Renal cortical epithelial cell (primary cell): ENCODE measurements around the gene ATP2B1. TPM values are rescaled to one million over a fixed set of nuclear protein-coding genes. Genes with fewer than 3 reads are reported as not detected.
"Not testable (repeated sequence)": the region's sequence is repeated elsewhere in the genome, so short reads cannot be mapped to it uniquely, and the experiment has no call there.

Experiments used
- DNase-seq: peaks from one replicate; pipeline ENCODE4 v3.0.0-alpha.2; 2011; ENCODE audit warnings: low read depth
- total RNA-seq: library from RNA; depleted of rRNA; stranded (reverse); fragments of >200 nt; gene quantifications from 2 replicates; pipeline ENCODE4 v1.2.3, GENCODE V29; 2014

The ATP2B1 gene
- total RNA-seq, 1 donor from 2014 or later, result 117 TPM

DNA sequence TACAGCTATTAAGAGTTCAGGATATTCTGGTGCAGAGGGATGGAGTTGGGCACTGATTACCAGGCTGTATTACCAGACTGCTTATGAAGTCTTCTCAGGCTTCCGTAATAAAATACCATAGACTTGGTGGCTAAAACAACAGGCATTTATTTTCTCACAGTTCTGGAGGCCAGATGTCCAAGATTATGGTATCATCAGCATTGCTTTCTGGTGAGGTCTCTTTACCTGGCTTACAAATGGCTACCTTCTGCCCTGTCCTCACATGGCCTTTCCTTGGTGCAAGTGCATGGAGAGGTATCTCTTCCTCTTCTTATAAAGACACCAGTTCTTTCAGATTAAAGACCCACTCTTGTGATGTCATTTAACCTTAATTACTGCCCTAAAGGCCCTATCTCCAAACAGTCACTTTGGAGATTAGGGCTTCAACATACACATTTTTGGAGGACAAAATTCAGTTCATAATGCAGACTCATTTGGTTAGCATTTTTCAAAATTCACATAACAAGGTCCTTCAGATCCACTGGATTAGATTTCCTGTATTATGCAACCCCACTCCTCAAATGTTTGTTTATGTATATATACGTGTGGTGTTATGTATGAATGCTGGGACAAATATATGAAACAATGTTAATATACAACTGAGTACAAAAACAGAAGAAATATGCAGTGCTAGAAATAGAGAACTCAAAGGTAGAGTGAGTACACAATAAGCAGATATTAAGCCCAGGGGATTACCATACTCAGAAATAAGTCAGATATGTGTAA is 9.3 kb upstream of the ATP2B1 start:
- DNase-seq, result no peak

DNA sequence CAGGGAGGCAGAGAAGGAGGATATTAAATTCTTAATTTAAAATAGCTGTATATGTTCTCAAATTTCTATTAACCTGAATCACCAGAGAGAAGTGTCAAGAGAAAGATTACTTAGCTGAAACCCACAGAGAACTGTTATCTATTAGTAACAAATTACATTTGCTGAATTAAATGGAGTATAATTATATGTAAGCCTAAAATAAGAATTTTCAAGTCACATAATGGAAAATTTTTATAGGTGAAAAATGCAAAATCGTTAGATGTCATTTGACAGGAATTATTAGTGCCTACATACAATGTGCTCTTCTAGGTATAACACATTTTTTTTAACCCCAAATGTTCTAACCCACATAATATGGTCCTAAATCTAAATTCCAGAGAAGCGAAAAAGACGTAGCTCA is 4.1 kb upstream of the ATP2B1 start:
- DNase-seq, result no peak

DNA sequence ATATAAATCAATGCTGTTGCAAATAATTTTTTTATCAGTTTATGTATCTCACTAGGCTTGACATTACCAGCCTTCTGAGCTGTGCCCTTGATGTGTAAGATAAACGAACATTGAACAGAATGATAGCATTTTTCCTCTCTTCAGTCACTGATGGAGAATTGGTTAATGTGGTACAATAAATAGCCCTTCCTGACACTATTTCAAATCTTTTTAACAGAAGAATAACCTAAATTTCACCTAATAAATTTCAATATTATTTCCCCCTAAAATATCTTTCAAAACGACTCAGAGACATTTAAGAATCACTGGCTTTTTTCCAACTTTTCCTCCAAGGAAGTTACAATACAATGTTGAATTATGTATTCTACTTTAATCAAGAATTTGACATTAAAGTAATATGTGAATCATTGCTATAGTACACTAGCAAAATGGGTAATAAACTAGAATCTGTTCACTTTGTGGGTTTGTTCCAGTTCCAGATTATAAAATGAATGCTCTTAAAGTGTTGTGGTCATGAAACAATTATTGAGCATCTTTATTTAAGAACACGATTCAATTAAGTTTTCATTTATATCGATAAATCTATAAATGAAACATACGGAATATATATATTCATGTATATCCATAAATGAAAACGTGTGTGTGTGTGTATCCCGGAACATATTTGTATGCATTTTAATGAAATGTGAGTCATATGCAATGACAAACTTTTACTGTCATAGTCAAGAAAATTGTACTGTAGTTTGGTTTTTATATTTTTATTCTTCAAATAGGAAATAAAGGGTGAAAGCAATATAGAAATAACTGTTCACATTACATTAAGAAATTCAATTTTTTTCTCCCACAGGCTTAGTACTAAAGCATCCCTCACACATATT is 2.5 kb upstream of the ATP2B1 start:
- DNase-seq, result no peak

DNA sequence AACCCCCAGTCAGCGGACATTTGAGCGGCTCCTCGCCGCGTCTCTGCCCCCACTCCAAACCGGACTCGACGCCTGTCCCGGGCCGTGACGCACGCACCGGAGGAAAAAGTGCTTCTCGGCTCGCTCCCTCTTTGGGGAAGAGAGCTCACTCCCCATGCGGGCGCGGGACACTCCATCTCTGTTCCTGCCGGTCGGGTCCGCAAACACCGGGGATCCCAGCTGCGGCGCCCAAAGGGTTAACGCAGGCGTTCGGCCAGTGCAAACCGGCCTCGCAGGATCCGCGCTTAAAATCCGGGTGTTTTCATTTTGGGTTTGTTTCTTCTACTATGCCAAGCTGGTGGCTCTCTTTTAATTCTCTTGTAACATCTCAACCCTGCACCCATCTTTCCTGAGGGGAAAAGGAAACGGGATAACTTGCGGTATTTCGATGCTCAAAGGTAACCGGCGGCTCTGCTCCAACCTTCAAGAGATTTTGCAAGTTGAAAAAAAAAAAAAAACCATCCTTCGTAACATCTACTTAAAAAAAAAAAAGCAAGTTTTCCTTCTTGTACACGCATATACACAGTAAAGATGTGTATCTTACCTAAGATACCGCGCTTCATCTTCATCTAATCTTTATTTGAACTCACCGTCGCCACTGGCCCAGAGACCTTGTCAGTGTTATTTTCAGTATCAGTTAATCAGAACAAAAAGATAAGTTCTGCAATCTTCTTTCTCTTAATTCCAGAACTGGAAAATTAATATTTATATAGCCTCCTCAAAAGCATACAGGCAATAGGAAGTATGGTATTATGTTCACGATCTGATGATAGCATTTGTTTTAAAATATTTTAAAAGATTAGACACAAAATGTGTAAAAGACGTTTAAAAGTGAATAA is 1.6 kb upstream of the ATP2B1 start:
- DNase-seq, result no peak

DNA sequence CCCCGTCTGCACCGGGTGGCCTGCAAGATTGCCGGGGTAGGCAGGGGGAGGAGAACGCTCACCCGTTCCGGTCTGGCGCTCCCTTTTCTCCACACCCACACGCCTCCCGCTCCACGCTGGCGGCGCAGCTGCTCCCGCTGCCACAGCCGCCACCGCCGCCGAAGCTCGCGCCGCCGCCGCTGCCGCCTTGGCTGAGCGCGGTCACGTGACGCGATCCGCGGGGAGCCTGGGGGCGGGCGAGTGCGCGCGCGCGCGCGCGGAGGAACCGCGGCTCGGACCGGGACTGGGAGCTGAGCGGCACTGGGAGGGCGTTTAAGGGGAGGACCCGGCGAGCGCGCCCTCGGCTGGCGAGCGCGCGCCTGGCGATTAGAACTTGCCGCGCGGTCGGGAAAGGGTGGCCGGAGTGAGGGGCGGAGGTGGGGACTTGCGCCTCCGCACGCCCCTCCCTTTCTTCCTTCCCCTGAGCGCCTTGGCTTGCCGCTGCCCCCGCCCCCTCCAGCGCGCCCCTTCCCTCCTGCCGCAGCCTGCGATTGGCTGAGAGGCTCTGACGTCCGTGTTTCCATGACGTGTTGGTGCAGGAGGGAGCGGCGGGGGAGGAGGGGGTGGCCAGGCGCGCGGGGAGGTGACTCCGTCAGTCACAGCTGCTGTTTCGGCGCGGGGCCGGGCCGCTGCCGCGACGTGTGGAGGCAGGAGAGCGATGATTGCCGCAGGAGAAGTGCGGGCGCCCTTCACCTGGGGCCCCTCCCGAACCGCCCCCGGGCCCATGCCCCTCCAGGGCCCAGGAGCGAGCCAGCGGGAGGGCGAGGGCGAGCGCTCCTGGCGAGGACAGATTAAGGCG is 738 bp upstream of the ATP2B1 start:
- peak; percentile 92 for DNase-seq

DNA sequence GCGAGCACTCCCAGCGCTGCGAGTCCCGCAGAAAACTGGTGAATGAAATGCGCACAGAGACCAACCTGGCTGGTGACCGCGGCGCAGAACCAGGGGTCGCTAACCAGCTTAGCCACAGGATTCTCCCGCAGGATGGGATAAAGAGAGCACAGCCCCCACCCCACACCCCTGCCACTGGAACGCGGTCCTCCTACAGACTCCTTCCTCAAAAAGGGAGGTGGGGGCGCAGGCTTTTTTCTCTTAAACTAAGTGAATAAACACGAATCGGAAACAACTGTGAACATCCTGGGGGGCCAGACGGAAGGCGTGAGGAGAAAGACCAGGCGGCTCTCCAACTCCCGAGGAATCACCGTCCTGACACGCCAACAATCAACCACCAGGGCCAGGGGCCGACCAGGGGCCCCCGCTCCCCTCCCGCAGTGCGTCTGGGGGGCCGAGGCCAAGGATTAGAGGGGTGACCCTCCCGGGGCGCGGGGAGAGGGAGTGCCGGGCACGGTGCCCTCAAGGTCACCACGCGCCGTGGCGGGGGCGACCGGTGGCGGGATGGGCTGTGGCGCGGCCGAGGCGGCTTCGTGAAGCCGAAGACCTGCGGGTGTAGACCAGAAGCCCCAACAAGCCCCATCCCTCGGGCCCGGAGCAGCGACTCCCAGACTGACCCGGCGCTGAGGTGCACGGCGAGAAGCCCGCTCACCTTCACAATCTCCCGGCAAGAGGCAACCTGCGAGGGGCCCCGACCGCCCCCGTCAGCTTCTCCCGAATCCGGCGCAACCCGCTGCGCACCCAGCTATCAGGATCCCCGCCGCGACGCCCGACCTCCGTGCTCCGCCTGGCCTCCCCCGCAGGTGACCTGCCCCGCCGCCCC is 704 bp downstream of the ATP2B1 start:
- DNase-seq, result no peak

DNA sequence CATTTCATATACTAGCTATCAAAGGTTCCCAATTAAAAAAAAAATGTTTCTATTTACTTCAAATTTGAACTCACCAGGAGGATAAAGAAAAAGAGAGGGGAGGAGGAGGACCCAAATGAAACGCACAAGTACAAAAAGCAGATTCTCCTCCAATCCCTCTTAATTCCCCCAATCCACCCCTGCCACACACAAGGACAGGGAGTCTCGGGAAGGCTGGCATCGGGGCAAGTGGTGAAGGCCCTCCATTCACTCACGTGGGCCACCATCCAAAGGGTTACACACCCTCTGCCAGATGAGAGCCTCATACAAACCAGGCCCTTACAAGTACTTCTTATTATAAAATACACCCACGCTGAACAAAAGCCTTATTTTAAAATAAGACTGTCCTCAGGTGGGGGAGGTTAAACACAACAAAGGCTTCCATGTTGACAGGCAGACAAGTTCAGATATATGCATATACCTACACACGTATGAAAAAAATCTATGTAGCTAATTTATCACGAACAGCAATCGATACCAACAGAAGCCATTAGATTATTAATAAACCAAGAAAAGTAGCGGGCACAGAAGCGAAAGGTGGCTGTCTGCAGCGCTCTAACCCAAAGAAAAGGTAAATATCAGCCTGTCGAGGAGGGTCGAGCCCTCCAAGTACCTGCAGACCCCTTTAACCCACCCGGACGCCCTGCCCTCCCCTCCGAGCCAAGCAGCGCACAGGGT is 1.5 kb downstream of the ATP2B1 start:
- peak; percentile 30 for DNase-seq

DNA sequence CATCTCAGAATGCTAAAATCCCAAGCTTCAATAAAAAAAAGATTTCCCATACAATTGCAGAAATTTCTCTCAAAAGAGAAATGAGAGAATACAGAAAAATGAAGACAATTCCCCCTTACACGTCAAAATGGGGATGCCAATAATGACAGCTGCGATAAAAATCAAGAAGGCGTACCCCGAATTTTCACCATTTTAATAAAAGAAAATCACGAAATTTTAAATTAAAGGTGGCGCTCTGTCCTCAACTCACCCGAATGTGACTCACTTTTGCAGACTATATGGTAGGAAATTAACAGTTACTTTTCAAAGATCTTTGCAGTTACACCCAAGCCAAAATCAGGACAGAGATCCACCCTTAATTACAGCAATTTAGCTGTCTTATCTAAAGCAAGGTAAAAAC is 2.1 kb downstream of the ATP2B1 start:
- no peak for DNase-seq

DNA sequence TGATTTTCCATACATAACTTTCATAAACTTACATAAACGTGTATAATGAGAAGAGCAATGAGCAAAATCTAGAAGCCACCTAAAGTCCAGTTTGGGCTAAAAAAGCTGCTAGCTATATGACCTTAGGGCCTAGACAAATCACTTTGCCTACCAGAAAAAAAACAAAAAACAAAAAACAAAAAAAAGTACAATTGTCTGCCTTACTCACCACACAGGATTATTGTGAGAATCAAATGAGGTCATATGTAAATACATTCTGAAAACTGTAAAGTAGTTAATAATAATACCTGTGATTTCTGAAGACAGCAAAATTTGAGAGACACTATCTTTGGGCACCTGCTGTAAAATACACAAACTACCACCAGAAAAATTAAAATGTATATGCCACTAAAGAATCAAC is 4.2 kb downstream of the ATP2B1 start:
- peak; percentile 18 for DNase-seq

DNA sequence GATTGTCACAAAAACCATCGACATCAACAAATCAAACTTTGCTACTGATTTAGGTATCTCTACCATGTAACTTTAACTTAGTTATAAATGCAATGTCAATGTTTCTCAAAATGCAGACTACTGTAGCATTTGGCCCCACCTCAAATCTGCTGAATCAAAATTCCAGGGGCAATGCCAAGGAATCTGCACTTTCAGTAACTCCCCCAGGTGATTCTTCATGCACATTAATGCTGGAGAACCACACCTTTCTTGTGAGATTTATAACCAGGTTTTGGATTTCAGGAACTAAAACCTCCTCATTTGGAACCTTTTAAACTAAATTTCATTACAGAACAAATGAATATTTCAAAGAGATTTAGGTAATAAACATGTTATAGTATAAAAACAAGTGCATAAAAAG is 4.9 kb downstream of the ATP2B1 start:
- DNase-seq, result peak; percentile 50

DNA sequence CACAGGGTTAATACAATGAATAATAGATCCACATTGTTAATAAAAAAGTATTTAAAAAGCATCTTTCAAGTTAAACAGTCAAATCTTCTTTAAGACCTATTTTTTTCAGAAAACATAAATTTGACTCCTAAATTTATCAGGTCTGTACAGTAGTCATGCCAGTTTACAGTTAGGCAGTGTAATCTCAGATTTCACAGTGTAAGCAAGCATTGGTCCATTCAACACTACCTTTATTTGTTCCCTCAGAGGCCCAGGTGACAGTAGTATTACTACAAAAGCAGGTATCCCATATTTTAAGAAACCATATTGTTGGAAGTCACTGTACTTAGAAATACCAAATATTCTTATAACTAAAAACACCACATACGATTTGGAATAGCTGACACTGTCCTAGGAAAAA is 6.1 kb downstream of the ATP2B1 start:
- DNase-seq, result no peak

DNA sequence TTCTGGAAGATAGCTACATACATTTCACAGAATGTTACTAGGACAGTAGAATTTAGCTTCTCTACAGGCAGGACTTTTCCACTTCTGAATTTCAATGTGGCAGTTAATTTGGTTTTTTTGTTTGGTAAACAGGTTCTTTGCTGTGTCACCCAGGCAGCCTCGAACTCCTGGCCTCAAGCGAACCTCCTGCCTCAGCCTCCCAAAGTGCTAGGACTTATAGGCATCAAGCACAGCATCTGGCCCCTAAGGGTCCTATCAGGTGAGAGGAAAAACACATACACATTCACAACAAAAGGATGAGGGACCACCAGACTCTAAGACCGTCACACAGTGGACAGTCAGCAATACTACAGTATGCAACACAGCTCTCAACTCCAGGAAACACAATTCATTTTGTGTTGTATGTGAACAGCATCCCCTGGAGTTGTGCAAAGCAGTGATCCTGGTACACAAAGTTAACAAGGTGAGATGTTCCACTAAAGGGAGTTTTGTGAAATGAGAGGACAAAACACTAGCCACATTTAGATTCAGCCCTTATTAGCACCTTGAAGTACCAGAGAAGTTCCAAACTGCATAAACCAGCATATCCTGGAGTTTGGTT is 6.9 kb downstream of the ATP2B1 start:
- DNase-seq, result no peak

DNA sequence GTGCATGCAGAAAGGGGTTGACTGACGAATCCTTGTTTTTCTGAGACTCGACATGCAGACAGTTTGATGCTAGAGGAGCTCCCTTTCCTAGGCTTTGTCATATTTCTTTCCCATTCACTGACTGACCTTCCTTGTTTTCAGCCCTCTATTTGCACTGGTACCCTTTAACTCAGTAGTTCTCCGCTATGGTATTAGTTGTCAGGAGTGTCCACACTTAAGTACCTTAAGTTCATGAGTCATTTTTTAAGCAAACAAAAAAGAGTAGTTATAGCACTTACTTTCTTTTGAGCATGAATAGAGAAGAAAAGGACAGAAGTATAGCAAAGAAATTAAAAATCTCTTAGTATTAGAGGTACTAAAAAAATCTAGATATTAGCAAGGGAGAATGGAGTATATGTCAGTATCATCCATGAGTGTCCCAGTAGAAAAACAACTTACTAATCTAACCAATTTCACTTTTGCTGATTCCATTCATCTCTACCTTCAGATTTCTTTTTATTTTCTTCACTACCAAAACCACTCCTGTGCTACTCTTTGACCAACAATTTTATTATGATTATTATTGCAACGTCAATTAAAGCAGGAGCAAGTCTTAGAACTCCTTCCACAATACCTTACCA is 8.3 kb downstream of the ATP2B1 start:
- peak; percentile 74 for DNase-seq

DNA sequence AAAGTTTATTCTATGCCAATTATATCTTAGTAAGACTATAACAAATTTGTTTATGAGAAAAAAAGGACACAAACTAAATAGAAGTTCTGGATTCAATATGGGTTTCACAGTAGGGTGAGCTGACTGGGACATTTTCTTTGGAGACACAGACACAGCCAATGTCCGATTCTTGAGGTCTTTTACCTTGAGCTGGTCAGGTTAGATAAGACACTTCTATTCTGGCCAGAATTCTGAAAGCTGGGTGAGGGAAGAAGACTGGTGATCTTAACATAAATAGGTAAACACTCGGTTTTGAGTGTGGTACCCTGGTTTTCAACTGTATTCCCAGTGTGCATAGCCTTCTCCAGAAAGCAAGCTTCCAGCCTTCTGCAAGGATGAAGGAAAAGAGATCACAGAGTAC is 10.0 kb downstream of the ATP2B1 start:
- no peak for DNase-seq

DNA sequence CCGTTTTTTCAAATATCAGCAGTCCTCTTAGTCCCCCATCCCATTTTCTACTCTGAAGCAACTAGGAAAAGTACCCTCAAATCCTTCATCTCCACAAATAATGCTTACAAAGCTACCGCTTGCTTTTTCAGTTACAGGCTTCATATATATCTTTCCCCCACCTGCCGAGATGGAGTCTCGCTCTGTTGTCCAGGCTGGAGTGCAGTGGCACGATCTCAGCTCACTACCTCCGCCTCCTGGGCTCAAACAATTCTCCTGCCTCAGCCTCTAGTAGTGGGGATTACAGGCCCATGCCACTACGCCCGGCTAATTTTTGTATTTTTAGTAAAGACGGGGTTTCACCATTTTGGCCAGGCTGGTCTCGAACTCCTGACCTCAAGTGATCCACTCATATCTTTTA is 10.9 kb downstream of the ATP2B1 start:
- not testable (repeated sequence) for DNase-seq

DNA sequence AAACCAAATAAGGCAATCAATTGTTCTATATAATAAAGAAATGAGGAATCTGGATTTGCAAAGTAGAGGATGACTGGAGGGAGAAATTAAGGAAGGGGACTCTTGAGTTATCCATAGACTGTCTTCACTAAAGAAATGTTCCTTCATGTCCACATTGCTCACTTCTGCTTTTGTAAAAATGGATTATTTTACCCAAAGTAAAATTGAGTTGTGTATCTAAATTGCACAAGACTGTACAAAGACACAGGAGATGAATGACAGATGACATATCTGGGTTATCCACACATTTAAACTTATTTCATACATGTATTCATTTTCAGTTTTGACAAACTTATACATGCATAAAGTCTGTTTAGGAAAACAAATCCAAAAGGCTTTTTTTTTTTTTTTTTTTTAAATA is 11.3 kb downstream of the ATP2B1 start:
- DNase-seq, result no peak

DNA sequence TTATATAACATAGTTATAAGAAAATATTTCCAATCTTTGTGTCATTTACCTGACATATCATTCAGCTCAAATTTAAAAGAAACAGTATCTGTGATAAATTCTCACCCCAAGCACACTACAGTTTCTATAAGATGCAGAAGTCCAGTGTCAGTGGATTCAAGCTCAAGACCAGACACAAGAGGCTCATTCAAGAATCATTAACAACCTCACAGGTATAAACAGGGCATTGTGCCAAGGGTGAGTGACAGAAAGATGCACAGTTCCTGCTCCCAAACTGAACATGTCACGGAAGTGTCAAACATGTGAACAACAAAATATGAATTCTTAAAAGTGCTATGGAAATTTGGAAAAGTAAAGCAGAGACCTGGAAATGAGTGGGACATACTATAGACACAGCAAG is 12.8 kb downstream of the ATP2B1 start:
- DNase-seq, result no peak

DNA sequence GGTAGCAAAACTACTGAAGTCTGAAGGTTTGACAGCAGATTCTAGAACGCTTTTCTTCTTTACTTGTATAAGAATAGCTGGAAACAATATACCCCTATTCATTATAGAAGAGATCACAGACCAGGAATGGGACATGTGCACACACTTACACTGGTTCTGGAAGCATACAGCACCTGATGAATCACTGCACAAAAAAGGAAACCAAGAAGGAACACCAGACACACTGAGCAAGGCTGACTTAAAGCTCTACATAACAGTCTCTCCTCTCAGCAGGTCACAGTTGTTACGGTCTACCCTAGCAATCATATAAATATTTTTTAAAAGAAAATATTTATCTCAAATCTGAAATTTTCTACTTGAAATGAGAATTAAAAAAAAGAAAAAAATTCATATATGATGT is 13.5 kb downstream of the ATP2B1 start:
- DNase-seq, result peak; percentile 73

DNA sequence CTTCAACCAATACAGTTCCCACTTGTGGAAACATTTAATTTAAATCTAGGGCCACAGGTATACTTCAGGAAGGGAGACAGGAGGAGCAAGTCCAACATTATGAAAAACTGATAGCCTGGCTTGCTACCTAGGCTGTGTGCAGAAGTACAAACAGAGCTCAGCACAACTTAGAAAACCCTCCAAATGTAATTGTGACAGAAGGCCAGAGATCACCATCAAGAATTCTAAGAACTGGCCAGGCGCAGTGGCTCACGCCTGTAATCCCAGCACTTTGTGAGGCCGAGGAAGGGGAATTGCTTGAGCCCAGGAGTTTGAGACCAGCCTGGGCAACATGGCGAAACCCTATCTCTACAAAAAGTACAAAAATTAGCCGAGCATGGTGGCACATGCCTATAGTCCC is 14.1 kb downstream of the ATP2B1 start:
- DNase-seq, result no peak
